HG03025 (cell line): ENCODE measurements around the gene ARHGAP10.
A peak's percentile ranks its signal among the peaks of the same experiment; 100 is the strongest.

Source experiments
- ATAC-seq: cut with Tn5 transposase; IDR thresholded peaks from one replicate; pipeline ENCODE4 v1.9.1; 2021; ENCODE audit warnings: mild to moderate bottlenecking, moderate library complexity; ENCODE audit not compliant: unreplicated experiment, low FRiP score

ARHGAP10 gene

GRCh38 chr4:148055844-148056243 is 324.0 kb downstream of the ARHGAP10 start:
- ATAC-seq, result no peak

- ATAC-seq, result peak; percentile 97
Measured at GRCh38 chr4:148056879-148057278, 325.0 kb downstream of the ARHGAP10 start.

- peak; percentile 30 for ATAC-seq
Measured at GRCh38 chr4:148057516-148057915, 325.6 kb downstream of the ARHGAP10 start.

GRCh38 chr4:148057984-148058859 is 326.3 kb downstream of the ARHGAP10 start:
- ATAC-seq, result no peak

GRCh38 chr4:148059617-148060180 is 327.8 kb downstream of the ARHGAP10 start:
- ATAC-seq, result no peak

GRCh38 chr4:148060264-148061140 is 328.6 kb downstream of the ARHGAP10 start:
- ATAC-seq, result no peak

- no peak for ATAC-seq
Measured at GRCh38 chr4:148061141-148061481, 329.2 kb downstream of the ARHGAP10 start.

- no peak for ATAC-seq
Measured at GRCh38 chr4:148061795-148062194, 329.9 kb downstream of the ARHGAP10 start.

- no peak for ATAC-seq
Measured at GRCh38 chr4:148062301-148062950, 330.5 kb downstream of the ARHGAP10 start.

- no peak for ATAC-seq
Measured at GRCh38 chr4:148064451-148064850, 332.6 kb downstream of the ARHGAP10 start.

GRCh38 chr4:148065075-148065474 is 333.2 kb downstream of the ARHGAP10 start:
- no peak for ATAC-seq

- no peak for ATAC-seq
Measured at GRCh38 chr4:148067301-148067916, 335.5 kb downstream of the ARHGAP10 start.

- no peak for ATAC-seq
Measured at GRCh38 chr4:148068065-148068911, 336.4 kb downstream of the ARHGAP10 start.

- no peak for ATAC-seq
Measured at GRCh38 chr4:148069086-148069894, 337.4 kb downstream of the ARHGAP10 start.

- no peak for ATAC-seq
Measured at GRCh38 chr4:148069895-148070178, 337.9 kb downstream of the ARHGAP10 start.

GRCh38 chr4:148071009-148071408 is 339.1 kb downstream of the ARHGAP10 start:
- ATAC-seq, result no peak

- no peak for ATAC-seq
Measured at GRCh38 chr4:148072789-148073188, 340.9 kb downstream of the ARHGAP10 start.

- no peak for ATAC-seq
Measured at GRCh38 chr4:148073349-148073748, 341.5 kb downstream of the ARHGAP10 start.

- ATAC-seq, result no peak
Measured at GRCh38 chr4:148074462-148074861, 342.6 kb downstream of the ARHGAP10 start.
